SK-N-MC (cell line): Measurements from ENCODE around the gene AACS.

Experiments used
- EZH2 ChIP-seq: fragments of 200-600 bp; sonication (generic); IDR thresholded peaks from one replicate; pipeline ENCODE4 v1.6.1; 2017; ENCODE audit warnings: antibody characterized with exemption
- FOXP2 ChIP-seq: optimal IDR thresholded peaks from 2 replicates; pipeline ENCODE3; 2011; ENCODE audit warnings: mild to moderate bottlenecking, moderate library complexity; ENCODE audit not compliant: insufficient read depth; ENCODE audit errors: extremely low read length, control extremely low read depth

DNA sequence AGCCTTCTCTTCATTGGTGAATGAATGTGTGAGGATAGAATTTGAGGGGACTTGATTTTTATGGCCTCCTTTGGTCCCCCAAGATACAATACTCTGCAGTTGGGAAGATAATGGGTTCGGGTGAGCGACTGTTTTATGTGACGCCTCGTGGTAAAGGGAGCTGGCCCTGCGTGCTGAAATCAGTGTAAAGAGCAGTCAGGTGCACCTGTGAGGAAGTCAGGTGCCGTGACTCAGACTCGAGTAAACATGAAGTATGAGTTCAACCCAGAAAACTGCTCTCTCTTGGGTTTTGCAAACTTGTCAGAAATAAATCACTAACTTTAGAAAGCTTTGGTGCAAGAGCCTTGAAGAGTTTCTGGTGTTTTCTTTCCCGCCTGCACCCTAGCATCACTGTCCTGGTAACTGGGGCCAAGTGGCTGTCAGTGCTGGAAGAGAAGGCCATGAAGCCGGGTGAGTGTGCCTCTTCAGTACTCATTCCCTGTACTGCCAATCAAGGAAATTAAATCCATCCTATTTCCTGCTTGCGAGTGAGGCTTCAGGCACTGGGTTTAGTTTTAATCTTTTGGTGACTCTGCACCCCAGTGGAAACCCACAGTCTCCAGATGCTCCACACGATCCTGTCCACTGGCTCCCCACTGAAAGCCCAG, 59.2 kb downstream of the AACS start:
- TF ChIP-seq EZH2, result no peak
- no peak for TF ChIP-seq FOXP2
